Measurements from ENCODE around the gene OR5V1.

DNA sequence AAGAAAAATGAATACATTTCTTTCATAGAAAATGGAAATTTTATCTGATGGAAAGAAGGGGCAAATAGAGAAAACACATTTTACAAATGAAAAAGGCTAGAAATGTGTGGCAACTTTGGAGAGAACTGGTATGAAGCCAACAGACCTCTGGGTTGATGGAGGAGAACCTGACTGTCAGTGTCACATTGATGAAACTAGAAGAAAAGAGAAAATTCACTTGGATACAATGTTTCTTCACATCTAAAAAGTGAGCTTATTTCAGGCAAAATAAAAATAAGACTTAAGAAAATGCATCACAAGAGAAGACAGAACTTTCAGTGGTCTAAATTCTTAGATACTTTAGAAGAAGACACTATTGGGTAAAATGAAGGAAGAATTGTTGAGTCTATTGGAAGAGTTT, 26.7 kb upstream of the OR5V1 start, which contains the start of gene OR12D2:
- TF ChIP-seq EZH2 (IDR thresholded peaks at IDR 0.05; ENCODE audit: insufficient read depth, poor library complexity, severe bottlenecking) (no peak), EZH2phosphoT487 (IDR thresholded peaks at IDR 0.05; ENCODE audit: insufficient read depth, low read depth) (no peak)

Measured in GM23248 (cell line).